NCI-H748 treated with DMSO at 0.1 percent for 48 hours (cell line): Measurements from ENCODE around the gene KRTAP12-1.
A peak's percentile ranks its signal among the peaks of the same experiment; 100 is the strongest.
"Not testable (repeated sequence)": the region's sequence is repeated elsewhere in the genome, so short reads cannot be mapped to it uniquely, and the experiment has no call there.

Experiments used
- DNase-seq: peaks from one replicate; lab custom pipeline; 2025; lab: John Stamatoyannopoulos, UW

Gene KRTAP12-1

GRCh38 chr21:44697811-44698734, 16.1 kb upstream of the KRTAP12-1 start:
- no peak for DNase-seq

- not testable (repeated sequence) for DNase-seq
Observed at GRCh38 chr21:44697172-44697810, 15.3 kb upstream of the KRTAP12-1 start, which contains the start of gene KRTAP10-12. TSS of gene KRTAP10-12 (plus strand) at chr21:44697172. CDS start at chr21:44697202, 30 bp downstream.

DNA sequence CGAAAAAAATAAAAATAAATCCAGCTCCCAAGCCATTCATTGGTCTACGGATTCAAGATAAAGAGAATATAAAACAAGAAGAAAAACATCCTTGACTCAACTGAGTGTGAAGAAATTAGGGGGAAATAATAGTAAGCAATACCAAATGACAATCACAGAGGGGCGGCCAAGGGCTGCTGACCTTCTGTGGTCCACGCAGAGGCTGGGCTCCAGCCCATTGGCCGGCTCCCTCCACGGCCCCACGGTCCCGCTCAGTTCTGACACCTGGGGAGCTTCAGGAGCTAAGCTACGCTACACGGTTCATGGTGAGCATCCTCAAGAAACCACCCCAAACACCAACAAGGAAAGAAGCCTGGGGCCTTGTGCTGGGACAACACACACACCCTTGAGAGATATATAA, 14.6 kb upstream of the KRTAP12-1 start:
- DNase-seq: no peak

DNA sequence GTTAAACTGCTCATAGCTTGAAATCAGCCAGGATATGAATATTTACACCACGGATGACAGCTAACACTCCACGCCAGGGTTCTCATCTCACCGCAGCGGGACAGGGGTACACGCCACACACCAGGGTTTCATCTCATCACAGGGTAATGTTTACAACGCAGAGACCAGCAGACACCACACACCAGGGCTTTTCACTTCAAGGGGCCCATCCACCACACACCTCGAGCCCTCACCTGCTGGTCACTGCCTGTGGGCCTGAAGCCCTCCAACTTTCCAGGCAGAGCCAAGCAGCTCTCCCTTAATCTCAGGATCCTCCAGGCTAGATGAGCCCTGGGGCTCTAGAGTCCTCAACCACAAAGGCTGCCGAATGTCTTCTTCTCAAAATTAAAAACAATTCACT, 13.7 kb upstream of the KRTAP12-1 start:
- DNase-seq: no peak

DNA sequence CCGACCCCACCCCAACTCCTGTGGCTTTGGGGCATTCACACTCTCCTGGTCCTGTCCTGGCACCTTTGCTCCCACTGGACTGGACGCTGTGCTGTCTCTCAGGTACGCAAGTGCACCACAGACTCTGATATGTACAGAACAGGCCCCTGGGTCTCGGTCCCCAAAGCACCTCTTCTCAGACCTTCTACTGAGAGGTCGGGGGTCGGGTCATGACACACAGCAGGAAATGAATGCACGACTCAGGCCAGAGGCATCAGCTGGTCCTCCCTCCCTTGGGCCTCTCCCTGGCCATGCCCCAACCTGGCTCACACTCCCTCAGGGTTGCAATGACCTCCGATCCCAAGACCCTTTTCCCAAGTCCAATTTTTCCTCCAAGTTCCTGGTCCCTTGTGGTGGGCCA, 13.2 kb upstream of the KRTAP12-1 start:
- DNase-seq: no peak

- DNase-seq: no peak
Observed at GRCh38 chr21:44694776-44695175, 12.8 kb upstream of the KRTAP12-1 start.

- no peak for DNase-seq
Observed at GRCh38 chr21:44692798-44693512, 11.0 kb upstream of the KRTAP12-1 start.

- DNase-seq: no peak
Observed at GRCh38 chr21:44691686-44692085, 9.7 kb upstream of the KRTAP12-1 start.

GRCh38 chr21:44689740-44690139, 7.8 kb upstream of the KRTAP12-1 start:
- not testable (repeated sequence) for DNase-seq

DNA sequence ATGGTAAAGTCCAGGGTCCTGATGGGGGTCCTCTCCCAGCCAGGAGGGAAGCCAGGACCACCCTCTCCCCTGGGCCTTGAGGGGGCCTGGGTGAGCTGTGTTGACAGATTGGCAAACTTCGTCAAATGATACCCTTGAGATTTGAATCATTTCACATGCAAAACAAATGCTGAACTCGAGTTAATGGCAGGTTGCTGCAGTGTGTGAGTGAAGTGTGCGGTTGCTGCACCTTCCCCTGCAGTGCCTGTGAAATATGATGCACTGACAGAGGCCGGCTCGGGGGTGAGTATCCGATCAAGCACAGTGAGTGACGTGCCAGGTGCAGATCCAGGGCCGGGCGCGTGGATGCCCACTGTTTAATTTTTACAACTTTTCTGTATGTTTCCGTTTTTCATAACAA, 5.7 kb upstream of the KRTAP12-1 start:
- DNase-seq: peak; percentile 14

- DNase-seq: no peak
Observed at GRCh38 chr21:44686843-44687561, 5.0 kb upstream of the KRTAP12-1 start.

DNA sequence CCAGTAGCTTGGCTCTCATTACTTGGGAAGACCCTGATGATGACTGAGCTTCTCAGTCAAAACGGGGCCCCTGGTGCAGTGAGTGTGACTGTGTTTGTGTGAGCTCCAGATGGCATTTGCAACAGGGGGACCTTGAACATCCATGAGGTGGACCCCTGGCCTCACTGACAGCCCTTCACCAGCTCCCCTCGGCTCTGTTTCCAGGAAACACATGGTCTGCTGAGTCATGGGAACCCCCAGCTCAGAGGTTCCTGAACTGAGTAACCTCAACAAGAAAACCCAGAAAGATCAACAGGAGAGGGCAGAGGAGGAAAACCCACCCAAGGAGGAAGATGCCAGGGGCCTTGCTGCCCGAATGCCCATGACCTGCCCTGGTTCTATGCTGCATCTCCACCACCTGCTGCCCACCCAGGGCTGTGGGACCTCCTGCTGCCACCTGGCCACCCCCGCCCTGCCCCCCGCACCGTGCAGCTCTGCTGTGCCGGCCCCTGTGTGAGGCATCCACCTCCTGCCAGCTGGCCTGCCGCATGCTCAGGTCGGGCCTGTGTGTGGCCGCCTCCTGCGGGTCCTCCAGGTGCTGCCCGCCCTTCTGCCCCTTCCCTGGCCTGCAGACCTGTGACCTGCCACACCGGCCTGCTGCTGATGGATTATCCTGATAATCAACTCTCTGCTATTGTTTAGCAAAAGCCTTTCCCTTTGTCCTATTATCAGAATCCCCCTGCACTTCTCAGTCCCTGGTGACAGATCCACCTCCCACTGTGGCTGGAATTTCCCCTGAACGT, 4.2 kb upstream of the KRTAP12-1 start:
- DNase-seq: no peak

GRCh38 chr21:44685050-44685449, 3.1 kb upstream of the KRTAP12-1 start:
- not testable (repeated sequence) for DNase-seq

DNA sequence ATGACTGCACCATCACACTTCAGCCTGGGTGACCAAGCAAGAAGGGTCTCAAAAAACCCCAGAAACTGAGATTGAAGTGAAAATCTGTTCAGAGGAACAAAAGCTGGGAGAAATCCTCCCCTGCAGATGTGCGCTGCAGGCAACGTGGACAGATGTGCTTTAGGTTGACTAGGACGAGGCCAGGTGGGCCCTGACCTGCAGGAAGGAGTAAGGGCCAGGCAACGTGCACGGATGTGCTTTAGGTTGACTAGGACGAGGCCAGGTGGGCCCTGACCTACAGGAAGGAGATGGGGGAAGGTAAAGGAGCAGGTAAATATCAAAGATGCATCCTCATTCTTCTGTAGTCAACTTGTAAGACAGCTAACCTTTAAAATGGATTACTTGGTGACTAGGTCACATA, 2.5 kb upstream of the KRTAP12-1 start:
- DNase-seq: no peak

- no peak for DNase-seq
Observed at GRCh38 chr21:44684077-44684476, 2.1 kb upstream of the KRTAP12-1 start.

GRCh38 chr21:44682580-44683151, 703 bp upstream of the KRTAP12-1 start:
- DNase-seq: no peak

DNA sequence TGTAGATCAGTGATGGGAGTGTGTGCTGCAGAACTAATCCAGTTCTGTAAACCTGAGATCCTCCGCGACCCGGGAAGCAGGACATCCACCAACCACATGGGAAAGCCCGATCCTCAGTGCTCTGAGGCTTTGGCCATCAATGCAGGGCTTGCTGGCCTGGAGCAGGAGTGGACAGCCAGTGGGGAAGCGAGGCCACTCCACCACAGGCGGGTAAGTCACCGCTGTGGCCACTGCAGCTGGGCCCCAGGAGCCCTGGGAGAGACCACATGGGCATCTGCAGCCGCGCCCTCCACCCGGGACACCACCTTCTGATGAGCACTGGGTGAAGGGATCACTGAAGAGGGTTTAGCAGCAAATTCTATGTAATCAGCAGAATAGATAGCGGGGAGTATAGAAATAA, 811 bp downstream of the KRTAP12-1 start:
- no peak for DNase-seq

DNA sequence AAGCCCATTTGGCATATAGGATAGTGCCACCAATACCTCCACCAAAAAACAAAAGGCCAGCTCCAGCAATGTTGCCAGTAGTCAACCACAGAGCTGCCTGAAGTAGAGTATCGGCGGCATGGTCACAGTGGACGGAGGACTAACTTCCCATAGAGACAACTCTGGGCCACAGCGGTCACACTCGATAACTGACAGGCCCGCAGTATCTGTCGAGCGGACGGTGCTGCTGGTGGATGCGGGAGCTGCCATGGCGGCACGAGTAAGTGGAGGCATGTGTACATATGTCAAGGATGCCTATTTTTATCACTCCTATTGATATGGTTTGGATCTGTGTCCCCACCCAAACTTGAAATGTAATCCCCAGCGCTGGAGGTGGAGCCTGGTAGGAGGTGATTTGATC, 4.1 kb downstream of the KRTAP12-1 start:
- DNase-seq: no peak

DNA sequence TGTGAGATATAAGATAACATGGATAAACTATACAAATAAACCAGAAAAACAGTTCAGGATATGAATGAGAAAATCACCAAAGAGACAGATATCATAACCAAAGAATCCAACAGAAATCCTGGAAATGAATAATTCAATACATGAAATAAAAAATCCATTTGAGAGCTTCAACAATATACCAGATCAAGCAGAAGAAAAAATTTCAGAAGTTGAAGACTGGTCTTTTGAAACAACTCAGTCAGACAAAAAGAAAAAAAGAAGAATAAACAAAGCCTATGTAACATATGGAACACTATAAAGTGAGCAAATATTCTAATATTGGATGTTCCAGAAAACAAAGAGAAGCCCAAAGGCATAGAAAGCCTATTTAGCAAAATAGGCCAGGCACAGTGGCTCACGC, 10.1 kb downstream of the KRTAP12-1 start:
- no peak for DNase-seq

- no peak for DNase-seq
Observed at GRCh38 chr21:44670642-44671432, 11.1 kb downstream of the KRTAP12-1 start.
